ENCODE data around the gene SEC24C.
"Not testable (repeated sequence)": the region's sequence is repeated elsewhere in the genome, so short reads cannot be mapped to it uniquely, and the experiment has no call there.

The SEC24C gene

GRCh38 chr10:73793456-73793855, 49.3 kb downstream of the SEC24C start:
- DNase-seq (ENCODE audit: low read depth) = no peak

GRCh38 chr10:73795491-73795890, 51.3 kb downstream of the SEC24C start:
- DNase-seq (ENCODE audit: low read depth) = not testable (repeated sequence)

GRCh38 chr10:73796035-73796434, 51.9 kb downstream of the SEC24C start:
- not testable (repeated sequence) for DNase-seq (ENCODE audit: low read depth)

- no peak for DNase-seq (ENCODE audit: low read depth)
Measured at GRCh38 chr10:73796766-73797165, 52.6 kb downstream of the SEC24C start.

GRCh38 chr10:73797324-73798025, 53.3 kb downstream of the SEC24C start:
- no peak for DNase-seq (ENCODE audit: low read depth)

- no peak for DNase-seq (ENCODE audit: low read depth)
Measured at GRCh38 chr10:73798087-73798486, 53.9 kb downstream of the SEC24C start.

GRCh38 chr10:73798927-73799560, 54.9 kb downstream of the SEC24C start:
- DNase-seq (ENCODE audit: low read depth) = no peak

GRCh38 chr10:73799899-73800559, 55.9 kb downstream of the SEC24C start:
- DNase-seq (ENCODE audit: low read depth) = no peak

- DNase-seq (ENCODE audit: low read depth) = no peak
Measured at GRCh38 chr10:73800560-73801252, 56.5 kb downstream of the SEC24C start.

- no peak for DNase-seq (ENCODE audit: low read depth)
Measured at GRCh38 chr10:73801253-73801590, 57.0 kb downstream of the SEC24C start.

GRCh38 chr10:73802276-73802991, 58.3 kb downstream of the SEC24C start:
- no peak for DNase-seq (ENCODE audit: low read depth)

GRCh38 chr10:73803680-73804286, 59.6 kb downstream of the SEC24C start:
- DNase-seq (ENCODE audit: low read depth) = no peak

GRCh38 chr10:73806176-73806950, 62.2 kb downstream of the SEC24C start:
- DNase-seq (ENCODE audit: low read depth) = no peak

- no peak for DNase-seq (ENCODE audit: low read depth)
Measured at GRCh38 chr10:73807471-73807870, 63.3 kb downstream of the SEC24C start.

- no peak for DNase-seq (ENCODE audit: low read depth)
Measured at GRCh38 chr10:73808021-73808815, 64.0 kb downstream of the SEC24C start.

GRCh38 chr10:73809061-73809818, 65.1 kb downstream of the SEC24C start:
- DNase-seq (ENCODE audit: low read depth) = no peak

- DNase-seq (ENCODE audit: low read depth) = no peak
Measured at GRCh38 chr10:73810358-73810734, 66.2 kb downstream of the SEC24C start.

GRCh38 chr10:73810735-73811465, 66.7 kb downstream of the SEC24C start:
- DNase-seq (ENCODE audit: low read depth) = peak; percentile 41

- DNase-seq (ENCODE audit: low read depth) = no peak
Measured at GRCh38 chr10:73812657-73813056, 68.5 kb downstream of the SEC24C start.

Data from activated gamma-delta T cell treated with anti-CD3 and anti-CD28 coated beads, Interleukin-2, amount 50 U/mL, for 16 hours (primary cell).